ENCODE data around the gene CDK5RAP2. TPM values are rescaled to one million over a fixed set of nuclear protein-coding genes. Genes with fewer than 3 reads are reported as not detected.

Gene CDK5RAP2
- total RNA-seq, 1 donor from 2014 or later = 33.6 TPM

GRCh38 chr9:120405134-120405533 lies 174.8 kb downstream of the CDK5RAP2 start:
- Histone ChIP-seq H3K27ac (no peak overlapping the region), H3K4me1 (no peaks in the 10 kb centered on the region), H3K27me3 (no peaks in the 10 kb centered on the region), H3K36me3 (peaks cover 79 to 80% of the 10 kb centered on the region in 2 donors), H3K4me3 (no peak overlapping the region), H3K9me3 (no peaks in the 10 kb centered on the region)
- no peak for DNase-seq (ENCODE audit: low spot score in 2 of 2)
- intact Hi-C loops (cut with DNase I) = no loop called here
- TF ChIP-seq CTCF (IDR thresholded peaks at IDR 0.05) = no peak

- H3K9me3 ChIP-seq = no peaks in the 10 kb centered on the region
- intact Hi-C loops (cut with DNase I) = no loop called here
- H3K4me3 ChIP-seq = no peak overlapping the region
- no peaks in the 10 kb centered on the region for H3K27me3 ChIP-seq
- H3K36me3 ChIP-seq = peaks cover 78 to 82% of the 10 kb centered on the region in 2 donors
- no peak for DNase-seq (ENCODE audit: low spot score in 2 of 2)
- TF ChIP-seq CTCF (IDR thresholded peaks at IDR 0.05) = no peak
- no peaks in the 10 kb centered on the region for H3K4me1 ChIP-seq
- no peak overlapping the region for H3K27ac ChIP-seq
Measured at GRCh38 chr9:120403543-120403856, 176.5 kb downstream of the CDK5RAP2 start.

GRCh38 chr9:120402741-120403542 lies 177.0 kb downstream of the CDK5RAP2 start:
- peaks cover 78% of the 10 kb centered on the region in 2 donors for H3K36me3 ChIP-seq
- no peak overlapping the region for H3K27ac ChIP-seq
- TF ChIP-seq CTCF (IDR thresholded peaks at IDR 0.05) = no peak
- no peaks in the 10 kb centered on the region for H3K4me1 ChIP-seq
- intact Hi-C loops (cut with DNase I) = no loop called here
- DNase-seq (ENCODE audit: low spot score in 2 of 2) = peak in 1 of 2 donors; percentile 59
- H3K4me3 ChIP-seq = no peak overlapping the region
- no peaks in the 10 kb centered on the region for H3K27me3 ChIP-seq
- no peaks in the 10 kb centered on the region for H3K9me3 ChIP-seq

GRCh38 chr9:120399940-120400339 lies 180.0 kb downstream of the CDK5RAP2 start:
- no peak for TF ChIP-seq CTCF (IDR thresholded peaks at IDR 0.05)
- H3K27me3 ChIP-seq = no peaks in the 10 kb centered on the region
- H3K4me1 ChIP-seq = no peaks in the 10 kb centered on the region
- DNase-seq (ENCODE audit: low spot score in 2 of 2) = no peak
- intact Hi-C loops (cut with DNase I) = no loop called here
- no peak overlapping the region for H3K4me3 ChIP-seq
- no peak overlapping the region for H3K27ac ChIP-seq
- no peaks in the 10 kb centered on the region for H3K9me3 ChIP-seq
- H3K36me3 ChIP-seq = peaks cover 70 to 85% of the 10 kb centered on the region in 2 donors

- no peak overlapping the region for H3K27ac ChIP-seq
- no peak overlapping the region for H3K4me3 ChIP-seq
- H3K4me1 ChIP-seq = no peaks in the 10 kb centered on the region
- no peaks in the 10 kb centered on the region for H3K27me3 ChIP-seq
- H3K36me3 ChIP-seq = peaks cover 55 to 84% of the 10 kb centered on the region in 2 donors
- no peak for TF ChIP-seq CTCF (IDR thresholded peaks at IDR 0.05)
- H3K9me3 ChIP-seq = no peaks in the 10 kb centered on the region
- intact Hi-C loops (cut with DNase I) = no loop called here
- no peak for DNase-seq (ENCODE audit: low spot score in 2 of 2)
Measured at GRCh38 chr9:120398286-120398685, 181.7 kb downstream of the CDK5RAP2 start.

Measured in ascending aorta (tissue), 2 donors.